Astrocyte of the cerebellum (primary cell): ENCODE measurements around the gene ZFP92.

Experiments used
- DNase-seq: peaks from one replicate; pipeline ENCODE4 v3.0.0-alpha.2; 2011; ENCODE audit warnings: low read depth
- H3K4me3 ChIP-seq: 2 replicates; pipeline ENCODE4 v1.5.1; 2011; ENCODE audit warnings: mild to moderate bottlenecking, low read depth, low read length, moderate library complexity
- in situ Hi-C: cut with HindIII; loops from 2 replicates; pipeline ENCODE4 v1.10.0; 2017; ENCODE audit warnings: low sequenced_read_pairs
- TF ChIP-seq, protein P1 (sequence below): IDR thresholded peaks from 2 replicates; pipeline ENCODE4 v1.5.1; 2012; ENCODE audit warnings: low read length, low read depth, moderate library complexity, mild to moderate bottlenecking; ENCODE audit errors: missing control alignments

Gene ZFP92

DNA sequence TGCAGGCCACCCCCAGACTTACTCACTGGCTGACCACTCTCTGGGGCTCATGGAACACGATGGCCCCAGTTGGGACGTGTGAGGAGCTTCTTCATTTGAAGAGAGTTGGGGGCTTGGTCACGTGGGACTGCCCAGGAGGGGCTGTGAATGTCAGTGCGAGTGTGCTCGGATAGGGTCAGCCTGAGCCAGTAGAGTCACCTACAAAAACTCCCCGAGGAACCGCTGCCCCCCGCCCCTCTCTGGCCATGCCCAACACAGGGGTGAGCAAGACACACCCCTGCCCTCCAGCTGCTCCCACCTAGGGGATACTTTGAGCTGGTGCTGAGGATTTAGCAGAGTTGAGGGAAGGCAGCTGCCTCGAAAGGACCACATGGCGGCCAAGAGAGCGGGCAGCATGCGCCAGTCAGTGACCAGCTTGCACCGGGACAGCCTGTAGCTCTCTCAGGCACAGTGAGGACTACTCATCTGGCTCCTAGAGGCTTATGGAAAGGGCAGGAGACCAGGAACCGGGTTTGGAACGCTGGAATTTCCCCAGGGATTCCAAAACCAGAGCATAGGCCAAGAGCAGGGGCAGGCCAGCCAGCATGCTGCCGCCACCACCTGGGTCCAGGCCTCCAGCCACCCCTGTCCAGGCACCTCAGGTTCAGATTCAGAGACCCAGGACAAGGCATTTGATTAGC lies 18.5 kb upstream of the ZFP92 start:
- no peak overlapping the region for H3K4me3 ChIP-seq
- no peak for DNase-seq
- TF ChIP-seq, protein P1, sequence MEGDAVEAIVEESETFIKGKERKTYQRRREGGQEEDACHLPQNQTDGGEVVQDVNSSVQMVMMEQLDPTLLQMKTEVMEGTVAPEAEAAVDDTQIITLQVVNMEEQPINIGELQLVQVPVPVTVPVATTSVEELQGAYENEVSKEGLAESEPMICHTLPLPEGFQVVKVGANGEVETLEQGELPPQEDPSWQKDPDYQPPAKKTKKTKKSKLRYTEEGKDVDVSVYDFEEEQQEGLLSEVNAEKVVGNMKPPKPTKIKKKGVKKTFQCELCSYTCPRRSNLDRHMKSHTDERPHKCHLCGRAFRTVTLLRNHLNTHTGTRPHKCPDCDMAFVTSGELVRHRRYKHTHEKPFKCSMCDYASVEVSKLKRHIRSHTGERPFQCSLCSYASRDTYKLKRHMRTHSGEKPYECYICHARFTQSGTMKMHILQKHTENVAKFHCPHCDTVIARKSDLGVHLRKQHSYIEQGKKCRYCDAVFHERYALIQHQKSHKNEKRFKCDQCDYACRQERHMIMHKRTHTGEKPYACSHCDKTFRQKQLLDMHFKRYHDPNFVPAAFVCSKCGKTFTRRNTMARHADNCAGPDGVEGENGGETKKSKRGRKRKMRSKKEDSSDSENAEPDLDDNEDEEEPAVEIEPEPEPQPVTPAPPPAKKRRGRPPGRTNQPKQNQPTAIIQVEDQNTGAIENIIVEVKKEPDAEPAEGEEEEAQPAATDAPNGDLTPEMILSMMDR: no peak
- in situ Hi-C loops: no loop called here

DNA sequence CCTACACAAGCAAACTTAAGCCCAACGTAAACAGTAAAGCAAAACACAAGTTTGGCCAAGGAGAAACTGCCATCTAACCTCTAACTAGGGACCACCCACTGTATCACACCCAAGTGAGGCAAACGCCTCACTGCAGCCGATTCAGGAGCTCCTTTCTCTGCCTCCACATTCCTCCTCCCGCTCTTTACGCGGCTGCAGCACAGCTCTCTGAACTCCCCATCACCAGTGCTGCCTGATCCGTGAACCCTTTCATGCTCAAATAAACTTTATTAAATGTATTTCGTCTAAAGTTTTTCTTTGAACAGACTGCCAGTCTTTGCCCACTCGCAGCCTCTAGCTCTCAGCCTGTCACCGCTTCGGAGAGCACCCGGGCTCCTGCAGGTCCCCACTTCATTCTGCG lies 16.7 kb upstream of the ZFP92 start:
- TF ChIP-seq, protein P1: no peak
- in situ Hi-C loops: no loop called here
- DNase-seq: no peak
- no peak overlapping the region for H3K4me3 ChIP-seq

DNA sequence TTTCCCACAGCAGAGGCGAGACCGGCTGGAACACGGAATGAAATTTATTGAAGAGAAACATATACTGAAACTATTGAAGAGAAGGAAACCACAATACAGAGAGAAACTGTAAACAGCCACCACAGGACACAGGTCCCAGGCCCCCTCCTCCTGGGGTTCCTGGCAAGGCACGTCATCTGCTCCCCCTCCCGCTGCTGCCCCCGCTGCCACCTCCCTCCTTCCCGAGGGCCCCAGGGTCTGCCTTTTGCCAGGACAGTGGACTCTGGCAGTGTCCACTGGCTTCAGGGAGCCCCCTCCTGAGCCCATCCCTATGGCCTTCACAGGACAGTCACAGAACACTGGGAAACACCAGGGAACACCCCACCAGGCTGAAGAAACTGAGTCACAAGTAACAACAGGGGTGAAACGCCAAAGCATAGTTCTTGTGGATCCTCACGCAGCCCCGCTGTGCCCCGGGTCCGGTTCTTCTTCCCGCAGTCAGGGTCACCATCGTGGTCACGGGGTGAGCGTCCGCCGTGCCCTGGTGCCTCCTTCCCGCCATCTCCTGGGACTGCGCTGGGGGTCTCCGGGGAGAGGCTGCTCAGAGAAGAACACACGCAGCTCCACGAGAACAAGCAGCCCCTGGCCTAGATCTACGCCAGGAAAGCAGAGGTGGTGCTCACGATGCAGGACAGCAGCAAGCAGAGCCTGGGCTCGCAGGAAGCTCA lies 15.5 kb upstream of the ZFP92 start:
- TF ChIP-seq, protein P1: no peak
- H3K4me3 ChIP-seq: no peak overlapping the region
- in situ Hi-C loops: no loop called here
- DNase-seq: no peak

DNA sequence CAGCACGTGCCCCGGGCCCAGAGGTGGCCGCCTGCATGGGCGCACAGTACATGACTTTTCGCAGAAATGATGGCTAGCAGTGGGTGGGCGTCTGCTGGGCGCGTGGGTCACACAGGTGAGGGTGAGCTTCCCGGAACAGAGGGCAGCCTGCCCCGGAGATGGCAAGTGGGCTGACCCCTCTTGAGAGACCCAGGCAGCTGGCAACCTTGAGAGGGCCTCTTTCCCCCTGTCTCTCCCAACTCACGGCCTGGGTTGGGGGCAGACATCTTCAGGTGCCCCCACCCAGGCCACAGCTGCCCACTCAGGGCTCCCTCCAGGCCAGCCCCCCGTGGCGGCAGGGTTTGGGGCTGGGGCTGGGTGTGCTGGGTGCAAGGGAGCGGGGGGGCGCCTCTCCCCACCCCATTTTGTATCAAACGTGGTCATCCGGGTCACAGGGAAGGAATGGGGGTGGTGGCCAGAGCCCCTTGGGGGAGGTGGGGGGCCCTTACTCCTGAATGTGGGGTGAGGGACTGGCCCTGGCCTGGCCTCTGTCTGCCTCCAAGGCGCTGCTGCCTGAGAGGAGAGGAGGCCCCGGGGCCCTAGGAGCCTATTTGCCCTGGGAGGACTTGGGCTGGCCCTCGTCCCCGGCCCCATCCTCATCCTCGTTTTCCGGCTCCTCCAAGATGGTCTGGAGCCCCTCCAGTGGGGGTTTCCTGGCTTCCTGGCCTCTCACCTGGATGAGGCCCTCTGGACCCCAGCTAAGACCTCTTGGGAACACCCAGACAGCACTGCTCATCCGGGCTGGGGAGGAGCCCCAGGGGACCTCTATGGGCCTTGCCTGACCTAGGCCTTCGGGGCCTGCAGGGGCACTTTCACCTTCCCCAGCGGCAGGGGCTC lies 14.7 kb upstream of the ZFP92 start:
- no peak overlapping the region for H3K4me3 ChIP-seq
- DNase-seq: no peak
- TF ChIP-seq, protein P1: no peak
- in situ Hi-C loops: no loop called here

DNA sequence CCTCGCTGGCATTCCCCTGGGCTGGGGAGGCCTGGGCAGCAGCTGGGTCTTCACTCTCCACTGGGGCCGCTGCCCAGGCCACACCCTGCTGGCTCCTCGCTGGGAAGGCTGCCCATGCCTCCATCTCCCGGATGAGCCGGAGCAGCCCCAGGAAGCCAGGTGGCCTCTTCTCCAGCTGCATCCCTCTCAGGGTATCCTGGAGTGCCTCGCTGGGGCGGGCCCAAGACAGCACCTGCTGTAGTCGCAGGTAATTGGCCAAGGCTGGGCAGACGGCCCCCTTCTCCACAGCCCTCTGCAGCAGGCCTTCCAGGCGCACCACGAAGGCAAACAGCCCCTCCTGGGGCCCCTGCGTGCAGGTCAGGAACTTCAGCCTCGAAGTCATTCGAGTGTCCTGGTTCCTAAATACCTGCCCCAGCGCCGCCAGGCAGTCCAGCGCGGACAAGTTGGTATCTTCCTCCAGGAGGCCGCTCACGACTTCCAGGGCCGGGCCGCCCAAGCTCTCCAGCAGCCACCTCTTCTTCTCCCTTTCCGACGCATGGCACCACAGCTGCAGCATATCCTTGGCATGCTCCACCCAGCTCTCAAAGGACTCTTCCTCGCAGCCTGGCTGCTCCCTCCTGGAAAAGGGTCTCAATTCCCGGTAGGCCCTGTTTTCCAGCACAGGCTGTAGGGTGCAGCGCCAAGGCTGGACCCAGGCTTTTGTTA lies 13.9 kb upstream of the ZFP92 start:
- in situ Hi-C loops: no loop called here
- TF ChIP-seq, protein P1: no peak
- DNase-seq: no peak

More for the DNA sequence above, 13.9 kb upstream of the ZFP92 start:
- no peak overlapping the region for H3K4me3 ChIP-seq
